IPS-11a (cell line): ENCODE measurements around the gene TMEM40.
"Not testable (repeated sequence)": the region's sequence is repeated elsewhere in the genome, so short reads cannot be mapped to it uniquely, and the experiment has no call there.

Experiments
- H3K4me3 ChIP-seq: one replicate; pipeline ENCODE4 v1.5.1; 2013; ENCODE audit warnings: low read depth, low read length, control low read depth

Gene TMEM40

DNA sequence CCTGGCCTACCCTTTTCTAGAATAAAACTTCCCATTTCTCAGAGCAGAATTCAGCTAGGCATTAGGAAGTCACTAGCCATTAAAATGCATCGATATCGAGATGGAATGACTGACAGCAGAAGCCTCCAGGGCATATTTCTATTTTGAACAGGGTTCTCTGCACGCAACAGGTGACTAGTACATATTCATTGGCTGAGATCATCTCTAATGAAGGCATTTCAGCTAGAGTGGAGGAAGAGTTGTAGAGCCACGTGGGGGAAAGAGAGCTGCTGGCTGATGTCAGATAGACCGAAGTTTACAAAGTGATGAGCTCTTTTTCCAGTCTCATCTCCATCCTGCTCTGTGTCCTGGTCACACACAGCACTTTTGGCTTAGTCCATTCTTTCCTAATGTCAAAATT, 7.5 kb downstream of the TMEM40 start:
- no peak overlapping the region for H3K4me3 ChIP-seq

DNA sequence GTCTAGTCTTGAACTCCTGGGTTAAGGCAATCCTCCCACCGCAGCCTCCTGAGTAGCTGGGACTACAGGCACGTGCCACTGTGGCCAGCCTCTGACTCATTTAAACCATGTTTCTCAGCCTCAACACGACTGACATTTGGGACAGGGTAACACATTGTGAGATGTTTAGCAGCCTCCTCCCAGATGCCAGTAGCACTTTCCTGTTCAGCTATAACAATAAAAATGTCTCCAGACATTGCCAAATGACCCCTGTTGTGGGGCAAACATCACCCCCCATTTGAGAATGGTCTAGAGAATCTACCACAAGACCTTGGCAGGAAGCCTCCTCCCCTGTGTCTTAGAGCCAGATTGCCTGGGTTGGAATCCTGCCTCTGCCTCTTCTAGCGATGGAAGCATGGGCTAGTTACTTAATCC, 8.4 kb downstream of the TMEM40 start:
- no peak overlapping the region for H3K4me3 ChIP-seq

- H3K4me3 ChIP-seq: no peak overlapping the region
Observed at GRCh38 chr3:12750223-12750622, 8.8 kb downstream of the TMEM40 start.

DNA sequence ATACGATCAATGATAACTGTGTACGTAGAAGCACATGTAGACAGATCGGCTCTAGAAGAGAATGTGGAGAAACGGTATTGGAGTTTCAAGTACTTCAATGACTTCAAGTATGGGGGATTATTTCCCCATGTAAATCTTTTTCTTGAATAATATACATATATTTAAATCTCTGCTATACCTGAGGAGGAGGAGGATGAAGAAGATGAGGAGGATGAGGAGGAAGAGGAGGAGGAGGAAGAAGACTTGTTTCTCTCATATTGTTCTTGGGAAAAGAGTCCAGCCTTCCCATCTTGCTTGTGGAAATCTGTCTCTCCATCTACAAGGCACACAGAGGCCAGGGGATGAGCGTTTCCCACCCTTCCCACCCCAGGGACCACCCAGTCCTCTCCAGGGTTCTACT, 10.6 kb downstream of the TMEM40 start:
- no peak overlapping the region for H3K4me3 ChIP-seq

DNA sequence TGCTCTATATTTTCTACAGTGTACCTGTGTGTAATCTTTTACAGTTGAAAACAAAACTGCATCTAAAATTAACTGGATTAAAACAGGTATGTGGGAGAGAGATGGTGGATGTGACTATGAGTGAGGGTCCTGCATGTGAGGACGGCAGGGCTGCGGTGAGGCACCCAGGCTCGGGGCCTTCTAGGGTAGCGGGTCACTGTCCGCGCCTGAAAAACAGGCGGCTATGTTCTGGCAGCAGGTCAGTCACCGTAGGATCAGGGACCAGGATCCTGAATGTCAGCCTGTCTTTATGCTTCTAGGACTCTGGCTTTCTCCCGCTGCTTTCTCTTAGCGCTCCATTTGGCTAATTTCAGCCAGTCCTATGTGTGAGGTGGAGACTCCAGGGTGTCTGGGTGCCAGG, 12.6 kb downstream of the TMEM40 start:
- no peak overlapping the region for H3K4me3 ChIP-seq

GRCh38 chr3:12744326-12744725, 14.7 kb downstream of the TMEM40 start:
- no peak overlapping the region for H3K4me3 ChIP-seq

DNA sequence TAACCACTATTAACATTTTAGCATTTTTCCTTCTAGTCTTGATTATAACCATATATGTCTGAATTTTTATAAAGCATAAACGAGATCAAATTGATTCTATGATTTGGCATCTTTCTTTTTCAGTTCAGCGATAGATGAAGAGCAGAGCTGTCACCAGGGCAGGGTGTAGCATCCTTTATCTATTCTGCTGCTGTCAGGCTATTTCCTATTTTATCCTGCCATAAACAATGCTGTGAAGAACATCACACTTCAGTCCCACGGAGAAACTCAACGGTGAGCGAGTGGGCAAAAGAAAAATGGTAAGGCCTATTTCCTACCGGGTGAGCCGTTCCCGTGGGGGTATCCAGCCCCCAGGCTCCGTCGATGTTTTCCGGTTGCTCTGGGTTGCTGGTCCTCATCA, 15.5 kb downstream of the TMEM40 start:
- no peak overlapping the region for H3K4me3 ChIP-seq

DNA sequence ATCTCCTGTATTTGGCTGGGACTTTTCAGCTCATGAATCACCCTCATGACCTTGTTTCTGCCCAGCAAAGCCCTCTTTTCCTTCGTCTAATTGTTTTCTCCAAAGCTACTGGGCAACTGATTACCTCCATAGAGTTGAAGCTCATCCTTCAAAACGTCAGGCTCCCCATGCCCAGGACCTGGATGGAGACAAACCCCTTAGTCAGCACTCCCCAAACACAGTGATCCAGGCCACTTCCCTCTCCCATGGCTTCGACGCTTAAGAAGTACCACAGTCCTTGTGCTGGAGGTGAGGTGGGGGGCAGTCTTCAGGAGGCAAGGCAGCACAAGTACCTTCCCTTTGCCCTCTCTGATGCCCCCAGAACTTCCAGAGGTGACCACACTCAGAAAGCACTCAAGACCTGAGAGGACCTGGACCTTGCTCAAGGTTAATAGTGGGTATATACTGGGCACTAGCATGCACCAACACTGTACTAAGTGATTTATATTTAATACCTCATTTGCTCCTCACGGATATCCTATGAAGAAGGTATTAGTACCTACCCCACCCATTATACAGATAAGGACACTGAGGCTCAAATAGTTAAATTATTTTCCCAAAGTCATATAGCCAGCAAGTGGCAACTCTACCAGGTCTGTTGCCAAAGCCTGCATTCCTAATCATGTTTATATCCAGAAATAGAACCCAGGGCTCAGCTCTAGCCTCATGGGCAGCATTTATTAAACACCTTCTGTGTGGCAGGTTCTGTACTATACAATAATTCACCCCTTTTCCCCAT, 16.5 kb downstream of the TMEM40 start:
- no peak overlapping the region for H3K4me3 ChIP-seq

- no peak overlapping the region for H3K4me3 ChIP-seq
Observed at GRCh38 chr3:12741209-12741608, 17.9 kb downstream of the TMEM40 start.

DNA sequence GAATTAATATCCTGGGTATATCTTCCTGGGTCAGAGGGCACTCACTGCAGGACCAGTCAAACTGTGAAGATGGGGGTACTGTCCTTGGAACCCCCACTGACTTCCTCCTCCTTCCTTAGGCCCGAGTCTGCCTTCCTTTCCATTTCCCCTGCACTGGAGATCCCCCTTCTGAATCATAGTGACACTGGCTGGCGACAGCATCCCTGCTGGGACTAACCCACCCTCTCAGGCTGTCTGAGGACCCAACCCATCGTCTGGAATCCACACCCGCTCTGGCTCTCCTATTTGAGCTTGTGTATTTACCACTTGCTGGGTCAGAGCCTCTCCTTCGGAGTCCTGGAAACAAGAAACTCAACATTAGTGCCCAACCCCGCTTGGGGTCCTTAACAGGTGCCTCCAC, 21.2 kb downstream of the TMEM40 start:
- H3K4me3 ChIP-seq: no peak overlapping the region

DNA sequence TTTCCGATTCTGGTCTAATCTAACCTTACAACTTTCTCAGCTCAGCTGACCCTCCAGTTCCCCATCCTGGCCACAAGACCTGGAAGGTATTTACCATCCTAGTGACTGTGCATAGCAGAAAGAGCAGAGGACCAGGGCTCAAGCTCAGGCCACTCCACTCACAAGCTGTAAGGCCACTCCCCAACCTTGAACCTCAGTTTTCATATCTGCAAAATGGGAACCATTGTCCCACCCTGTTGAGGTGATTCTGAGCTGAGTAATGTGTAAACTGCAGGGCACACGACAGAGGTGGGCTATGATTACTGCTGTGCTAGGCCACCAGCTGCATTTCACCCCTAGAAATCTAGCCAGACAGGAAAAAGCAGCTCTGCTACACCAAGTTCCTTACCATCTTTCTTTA, 21.7 kb downstream of the TMEM40 start:
- H3K4me3 ChIP-seq: no peak overlapping the region

GRCh38 chr3:12734960-12735359, 24.1 kb downstream of the TMEM40 start:
- H3K4me3 ChIP-seq: no peak overlapping the region

DNA sequence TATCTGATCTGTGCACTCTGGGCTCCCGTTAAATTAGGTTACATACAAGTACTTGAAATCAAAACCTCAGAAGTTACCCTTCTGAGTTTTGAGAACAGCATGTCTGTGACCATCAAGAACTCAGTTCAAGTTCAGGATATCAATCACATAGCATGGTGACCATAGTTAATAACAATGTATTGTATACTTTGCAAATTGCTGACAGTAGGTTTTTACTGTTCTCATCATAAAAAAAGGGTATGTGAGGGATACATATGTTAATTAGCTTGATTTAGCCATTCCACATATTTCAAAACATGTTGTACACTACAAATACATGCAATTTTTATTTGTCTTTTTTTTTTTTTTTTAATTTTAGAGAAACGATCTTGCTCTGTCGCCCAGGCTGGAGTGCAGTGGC, 25.5 kb downstream of the TMEM40 start:
- H3K4me3 ChIP-seq: no peak overlapping the region

DNA sequence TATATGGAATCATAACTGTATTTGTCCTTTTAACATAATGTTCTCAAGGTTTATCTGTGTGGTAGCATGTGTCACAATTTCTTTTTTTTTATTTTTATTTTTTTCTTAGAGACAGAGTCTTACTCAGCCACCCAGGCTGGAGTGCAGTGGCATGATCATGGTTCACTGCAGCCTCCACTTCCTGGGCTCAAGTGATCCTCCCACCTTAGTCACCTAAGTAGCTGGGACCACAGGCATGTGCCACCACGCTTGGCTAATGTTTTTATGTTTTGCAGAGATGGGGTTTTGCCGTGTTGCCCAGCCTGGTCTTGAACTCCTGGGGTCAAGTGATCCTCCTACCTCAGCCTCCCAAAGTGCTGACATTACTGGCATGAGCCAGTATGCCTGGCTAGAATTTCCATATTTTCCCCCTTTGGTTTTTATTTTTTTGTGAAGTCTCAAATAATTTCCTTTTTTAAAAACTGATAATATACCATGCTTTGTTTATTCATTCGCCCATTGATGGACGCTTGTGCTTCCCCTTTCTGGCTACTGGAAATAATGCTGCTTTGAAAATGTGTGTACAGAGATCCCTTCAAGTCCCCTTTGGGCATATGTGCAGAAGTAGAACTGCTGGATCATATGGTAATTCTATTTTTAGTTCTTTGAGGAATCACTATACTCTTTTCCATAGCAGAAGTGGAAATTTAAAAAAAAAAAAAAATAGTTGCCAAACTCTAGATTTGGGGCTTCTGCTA, 28.4 kb downstream of the TMEM40 start:
- no peak overlapping the region for H3K4me3 ChIP-seq

DNA sequence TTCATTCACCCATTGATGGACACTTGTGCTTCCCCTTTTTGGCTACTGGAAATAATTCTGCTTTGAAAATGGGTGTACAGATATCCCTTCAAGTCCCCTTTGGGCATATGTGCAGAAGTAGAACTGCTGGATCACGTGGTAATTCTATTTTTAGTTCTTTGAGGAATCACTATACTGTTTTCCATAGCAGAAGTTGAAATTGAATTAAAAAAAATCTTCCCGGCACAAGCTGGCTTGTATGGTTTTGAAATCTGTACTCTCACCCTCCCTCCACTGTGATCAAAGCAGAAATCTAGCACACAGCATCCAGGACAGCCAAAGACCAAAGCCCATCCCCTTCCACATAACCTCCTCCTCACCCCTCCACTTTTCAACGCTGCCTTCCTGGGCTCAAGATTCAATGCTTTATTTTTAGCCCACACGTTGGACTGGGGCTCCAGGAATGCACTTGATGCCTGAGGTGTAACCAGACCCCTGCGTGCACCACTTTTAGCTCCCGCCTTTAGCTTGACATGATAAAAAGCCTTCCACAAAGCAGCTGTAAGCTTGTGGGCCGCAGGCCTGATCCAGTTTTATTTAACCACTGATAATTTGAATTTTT, 29.9 kb downstream of the TMEM40 start:
- H3K4me3 ChIP-seq: no peak overlapping the region

GRCh38 chr3:12727937-12728336, 31.1 kb downstream of the TMEM40 start:
- H3K4me3 ChIP-seq: no peak overlapping the region

- no peak overlapping the region for H3K4me3 ChIP-seq
Observed at GRCh38 chr3:12727481-12727880, 31.6 kb downstream of the TMEM40 start.

DNA sequence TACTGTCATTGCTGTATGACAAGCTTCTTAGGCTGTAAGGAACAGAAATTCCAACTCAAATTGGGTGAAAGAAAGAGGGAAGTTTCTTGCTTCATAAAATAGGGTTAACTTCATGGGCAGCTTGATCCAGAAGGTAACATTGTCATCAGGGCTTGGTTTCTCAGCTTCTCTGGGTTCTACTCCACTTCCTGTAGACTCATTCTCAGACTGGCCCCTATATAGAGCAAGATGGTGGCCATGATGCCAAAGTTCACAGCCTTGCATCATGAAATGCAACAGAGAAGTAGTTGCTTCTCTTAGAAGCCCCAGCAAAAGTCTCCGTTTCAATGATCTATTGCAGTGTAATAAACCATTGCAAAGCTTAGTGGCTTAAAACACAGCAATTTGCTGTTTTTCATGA, 33.6 kb downstream of the TMEM40 start:
- no peak overlapping the region for H3K4me3 ChIP-seq

GRCh38 chr3:12724794-12725193, 34.3 kb downstream of the TMEM40 start:
- H3K4me3 ChIP-seq: no peak overlapping the region

- not testable (repeated sequence) for H3K4me3 ChIP-seq
Observed at GRCh38 chr3:12723362-12723761, 35.7 kb downstream of the TMEM40 start.

DNA sequence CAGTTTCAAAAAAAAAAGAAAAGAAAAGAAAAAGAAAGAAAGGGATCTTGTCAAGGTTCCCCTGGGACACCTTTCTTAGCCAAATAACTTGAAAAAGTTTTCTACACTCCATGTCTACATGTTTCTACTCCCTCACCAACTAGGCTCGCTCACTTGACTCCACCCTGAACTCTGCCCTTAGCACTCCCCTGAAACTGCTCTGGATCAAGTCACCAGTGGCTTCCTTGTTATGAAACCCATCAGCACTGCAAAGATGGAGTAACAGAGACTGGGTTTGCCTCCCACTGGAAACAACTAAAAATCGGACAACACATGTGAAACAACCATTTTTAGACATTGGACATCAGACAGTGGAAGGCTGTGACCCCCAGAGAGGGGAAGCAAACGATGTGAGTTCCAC, 36.8 kb downstream of the TMEM40 start:
- no peak overlapping the region for H3K4me3 ChIP-seq
